IPS-NIHi7 (cell line): ENCODE measurements around the gene CLMN.

ENCODE experiments used
- DNase-seq: peaks from one replicate; pipeline ENCODE4 v3.0.0; 2012; ENCODE audit warnings: mixed read lengths; ENCODE audit errors: extremely low spot score

Gene CLMN

DNA sequence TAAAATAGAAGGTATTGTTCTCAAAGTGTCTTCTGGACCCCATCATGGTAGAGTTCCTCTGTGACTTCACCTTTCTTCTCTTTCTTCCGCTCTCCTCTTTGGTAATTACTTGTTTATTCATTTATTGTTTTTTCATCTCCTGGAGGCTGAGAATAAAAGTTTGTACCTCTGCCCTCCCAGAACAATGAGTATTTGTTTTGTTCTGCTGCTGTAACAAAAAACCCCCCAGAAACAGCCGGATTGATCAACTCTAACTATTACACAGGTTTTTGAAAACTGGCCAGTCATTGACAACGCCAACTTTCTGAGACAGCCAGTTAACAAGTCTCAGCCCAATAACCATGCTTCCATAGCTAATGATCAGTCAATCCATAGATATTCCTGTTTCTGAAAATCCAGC, 154.2 kb downstream of the CLMN start:
- no peak for DNase-seq

DNA sequence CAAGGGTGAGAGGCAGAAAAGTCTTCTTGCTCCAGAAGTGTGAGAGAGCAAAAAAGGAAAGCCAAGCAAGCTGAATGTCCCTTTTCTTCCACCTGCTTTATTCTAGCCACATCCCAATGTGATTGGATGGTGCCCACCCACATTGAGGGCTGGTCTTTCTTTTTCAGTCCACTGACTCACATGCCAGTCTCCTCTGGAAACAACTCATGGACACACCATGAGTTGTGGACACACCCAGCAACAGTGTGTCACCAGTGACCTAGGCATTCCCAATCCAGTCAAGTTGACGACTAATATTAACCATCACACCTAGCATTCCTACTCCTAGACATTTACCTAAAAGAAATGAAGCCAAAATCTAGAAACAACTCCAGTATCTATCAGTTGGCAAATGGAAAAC, 155.2 kb downstream of the CLMN start:
- DNase-seq = no peak

GRCh38 chr14:95163666-95164065, 156.0 kb downstream of the CLMN start:
- no peak for DNase-seq

DNA sequence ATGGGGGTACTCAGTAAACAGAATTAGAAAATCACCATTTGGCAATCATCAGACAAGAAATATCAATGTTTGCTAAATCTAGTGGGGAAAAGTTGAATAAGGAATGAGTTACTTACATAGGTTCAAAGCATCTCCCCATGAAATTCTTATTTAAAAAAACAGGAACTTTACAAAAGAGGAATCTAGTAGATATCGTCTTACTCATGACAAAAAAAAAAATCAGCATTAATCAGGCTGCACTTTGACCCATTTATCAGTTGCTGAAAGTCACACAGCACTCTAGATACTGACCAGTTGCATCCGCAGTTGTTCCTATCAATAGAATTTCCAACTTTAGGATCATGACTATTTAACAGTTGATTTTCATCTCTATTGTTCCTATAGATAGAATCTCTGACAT, 156.6 kb downstream of the CLMN start:
- no peak for DNase-seq

GRCh38 chr14:95162641-95163040, 157.1 kb downstream of the CLMN start:
- DNase-seq = peak; percentile 20

DNA sequence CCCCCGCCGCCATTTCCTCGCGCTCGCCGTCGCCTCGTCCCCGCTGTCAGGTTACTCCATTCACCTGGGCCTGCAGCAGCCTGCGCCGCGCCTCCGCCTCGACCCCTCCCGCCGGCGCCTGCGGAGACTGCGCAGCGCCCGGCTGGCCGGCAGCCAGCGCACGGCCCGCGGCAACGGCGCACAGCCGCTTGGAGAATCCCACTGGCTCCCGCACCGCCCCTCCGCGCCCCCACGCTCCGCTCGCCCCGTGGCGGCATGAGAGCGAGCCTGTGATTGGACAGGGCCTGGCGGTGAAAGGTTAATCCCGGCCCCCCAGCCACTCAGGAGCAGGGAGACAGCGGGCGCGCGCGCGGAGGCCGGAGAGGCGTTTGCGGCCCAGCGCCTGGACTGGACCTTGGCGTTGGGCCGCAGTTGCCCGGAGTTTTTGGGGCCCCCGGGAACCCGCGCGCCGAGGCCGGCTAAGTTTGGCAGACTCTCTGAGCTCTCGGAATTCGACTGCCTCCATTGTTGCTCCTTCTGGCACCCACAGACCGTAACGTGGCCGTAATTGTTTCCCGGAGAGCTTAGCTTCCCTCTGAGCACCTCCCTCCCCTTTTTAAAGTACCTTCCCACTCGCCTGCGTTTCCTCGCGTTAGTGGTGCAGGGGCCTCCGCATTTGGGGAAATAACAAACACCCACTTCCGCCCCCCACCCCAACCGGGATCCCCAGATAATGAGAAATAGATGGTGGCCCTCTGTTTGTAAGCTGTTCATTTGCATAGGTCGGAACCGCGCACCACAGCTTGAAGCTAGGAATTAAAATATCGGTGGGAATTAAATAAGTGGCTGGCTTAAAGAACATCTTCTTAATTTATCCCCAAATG, 162.2 kb downstream of the CLMN start, which contains the start of gene DICER1:
TSS of gene DICER1 (minus strand) at position 203 of the 863 bp plus-strand sequence. CDS start 24,071 bp downstream, outside the sequence.
- DNase-seq = peak; percentile 99

- DNase-seq = peak; percentile 57
Measured at GRCh38 chr14:95157048-95157326, 162.7 kb downstream of the CLMN start.

DNA sequence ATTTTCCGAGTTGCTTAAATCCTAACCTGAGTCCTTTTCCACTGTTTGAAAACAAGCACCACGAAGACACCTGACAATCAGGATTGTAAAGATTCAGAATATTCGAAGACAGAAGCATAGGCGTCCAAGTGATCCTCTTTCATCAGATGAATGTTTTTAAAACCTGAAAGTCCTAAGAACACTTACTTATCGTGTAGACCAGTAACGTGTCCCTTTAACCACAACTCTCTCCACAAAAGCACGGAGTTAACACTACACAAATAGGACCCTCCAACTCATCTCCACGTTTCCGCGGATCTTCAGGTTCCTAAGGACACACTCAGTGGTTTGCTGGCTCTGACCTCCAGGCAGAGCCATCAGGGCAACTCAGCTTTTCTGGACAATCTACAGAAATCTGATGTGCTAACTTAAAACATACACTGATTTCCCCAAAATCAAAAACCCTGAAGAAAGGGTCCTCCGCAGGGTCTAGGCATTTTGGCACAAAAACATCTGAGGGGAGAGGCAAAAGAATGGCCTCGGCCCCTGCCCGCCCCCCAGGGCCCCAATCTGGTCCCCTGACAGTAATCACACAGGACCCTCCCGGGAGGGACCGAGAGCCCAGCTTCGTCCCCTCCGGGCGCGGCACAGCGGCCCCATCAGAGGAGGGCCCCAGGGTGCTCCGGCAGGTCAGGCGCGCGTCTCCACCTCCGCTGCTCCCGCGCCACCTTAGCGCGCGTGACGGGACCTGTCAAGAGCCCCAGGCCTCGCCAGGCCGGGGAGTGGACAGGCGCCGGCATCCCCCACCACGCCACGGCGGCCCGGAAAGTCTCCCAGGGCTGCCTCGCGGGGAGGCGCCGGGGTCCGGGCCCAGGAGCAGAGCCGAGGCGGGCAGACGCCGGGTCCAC, 163.3 kb downstream of the CLMN start:
- DNase-seq = peak; percentile 19

- no peak for DNase-seq
Measured at GRCh38 chr14:95155045-95155444, 164.7 kb downstream of the CLMN start.

DNA sequence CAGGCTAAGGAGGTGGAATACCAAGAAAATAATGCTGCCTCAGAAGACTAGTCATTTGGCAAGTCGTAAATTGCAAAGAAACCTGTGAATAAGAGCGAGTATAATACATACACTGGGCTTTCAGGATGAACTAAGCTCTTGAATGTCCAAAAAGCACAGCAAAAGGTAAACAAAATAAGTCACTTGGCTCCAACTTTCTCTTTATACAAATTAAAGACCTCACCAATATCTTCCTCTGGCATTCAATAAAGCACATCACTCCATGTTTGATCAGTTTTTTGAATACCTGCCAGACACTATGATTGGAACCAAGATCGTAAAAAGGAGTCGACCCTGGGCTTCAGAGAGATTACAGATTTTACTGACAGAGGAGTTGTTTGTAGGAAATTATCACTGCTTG, 165.8 kb downstream of the CLMN start:
- DNase-seq = no peak

DNA sequence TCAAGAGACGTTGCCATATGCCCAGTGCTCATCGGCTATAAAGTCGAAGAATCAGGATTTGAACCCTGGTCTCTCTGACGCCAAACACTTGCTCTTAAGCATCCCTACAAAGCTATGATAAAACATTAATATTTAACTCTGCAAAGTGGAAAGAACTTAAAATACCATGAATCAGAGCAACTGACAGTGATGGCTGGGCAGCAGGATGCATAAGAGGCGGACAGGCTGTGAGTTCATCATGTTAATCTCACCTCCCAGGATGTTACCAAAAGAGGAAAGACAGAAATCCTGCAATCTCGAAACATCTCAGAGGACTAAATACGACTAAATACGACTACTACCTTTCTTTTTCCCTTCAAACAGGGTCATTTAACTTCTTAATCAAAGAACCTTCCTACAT, 168.1 kb downstream of the CLMN start:
- no peak for DNase-seq

DNA sequence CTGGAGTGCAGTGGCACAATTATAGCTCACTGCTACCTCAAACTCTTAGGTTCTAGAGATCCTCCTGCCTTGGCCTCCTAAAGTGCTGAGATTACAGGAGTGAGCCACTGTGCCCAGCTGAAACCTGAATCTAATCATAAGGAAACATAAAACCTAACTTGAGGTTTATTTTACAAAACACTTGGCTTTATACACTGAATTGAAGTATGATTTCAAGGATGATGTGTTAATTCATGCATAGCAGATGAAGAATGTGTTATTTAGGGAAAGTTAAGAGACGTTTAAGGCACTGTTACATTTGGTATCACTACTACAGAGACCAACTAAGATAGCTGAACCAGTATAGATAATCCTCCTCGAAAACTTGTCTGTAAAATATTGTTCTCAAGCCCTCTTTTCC, 168.8 kb downstream of the CLMN start:
- no peak for DNase-seq

- DNase-seq = no peak
Measured at GRCh38 chr14:95149441-95149840, 170.3 kb downstream of the CLMN start.

DNA sequence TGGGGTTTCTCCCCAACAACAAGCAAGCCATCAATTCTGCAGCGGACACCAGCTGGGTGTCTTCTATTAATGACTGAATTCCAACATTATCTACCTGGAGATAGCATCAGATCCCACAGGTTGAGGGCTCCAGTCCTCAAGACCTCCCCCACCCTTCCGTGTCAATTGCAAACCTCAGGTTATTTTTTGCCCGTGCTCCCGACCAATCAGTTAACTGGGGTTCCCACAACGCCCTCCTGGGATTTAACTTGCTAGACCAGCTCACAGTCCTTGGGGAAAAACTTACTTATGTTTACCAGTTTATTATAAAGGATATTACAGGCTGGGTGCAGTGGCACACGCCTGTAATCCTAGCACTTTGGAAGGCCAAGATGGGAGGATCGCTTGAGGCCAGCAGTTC, 172.1 kb downstream of the CLMN start:
- no peak for DNase-seq

GRCh38 chr14:95146079-95146771, 173.5 kb downstream of the CLMN start:
- DNase-seq = no peak

- DNase-seq = no peak
Measured at GRCh38 chr14:95144849-95145248, 174.9 kb downstream of the CLMN start.

DNA sequence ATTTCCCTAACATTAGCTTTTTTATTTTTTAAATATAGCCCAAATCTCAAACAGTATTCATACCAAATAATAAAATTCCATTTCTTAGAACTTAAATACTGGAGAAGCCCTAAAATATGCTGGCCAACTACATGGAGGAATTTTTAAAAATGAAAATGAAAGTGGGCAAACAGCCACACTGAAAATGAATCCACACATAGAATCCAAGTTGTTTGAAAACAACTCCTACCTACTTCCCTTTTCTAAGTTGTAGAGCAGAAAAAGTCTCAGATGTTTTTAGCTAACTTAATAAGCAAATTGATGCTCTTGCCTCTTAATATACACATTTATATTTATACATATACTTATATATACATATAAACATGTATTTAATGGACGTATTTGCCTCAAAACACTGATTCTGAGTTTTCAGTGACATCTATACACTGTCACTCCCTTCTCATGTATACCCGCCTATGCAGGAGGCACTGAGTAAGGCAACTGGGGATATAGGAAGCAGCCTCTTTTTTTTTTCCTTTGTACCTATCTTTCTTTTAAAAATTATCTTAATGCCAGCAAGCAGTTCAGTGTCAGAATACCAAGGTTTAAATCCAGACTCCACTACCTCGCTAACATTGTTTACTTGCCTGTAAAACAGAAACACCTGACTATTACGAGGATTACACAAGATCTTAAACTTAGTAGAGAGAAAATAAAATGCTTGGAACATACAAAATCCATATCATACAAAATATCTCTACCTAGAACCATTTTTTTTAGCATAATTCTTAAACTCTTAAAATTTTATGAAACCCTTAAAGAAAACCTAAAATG, 175.7 kb downstream of the CLMN start:
- DNase-seq = no peak

- DNase-seq = no peak
Measured at GRCh38 chr14:95142208-95142607, 177.5 kb downstream of the CLMN start.

DNA sequence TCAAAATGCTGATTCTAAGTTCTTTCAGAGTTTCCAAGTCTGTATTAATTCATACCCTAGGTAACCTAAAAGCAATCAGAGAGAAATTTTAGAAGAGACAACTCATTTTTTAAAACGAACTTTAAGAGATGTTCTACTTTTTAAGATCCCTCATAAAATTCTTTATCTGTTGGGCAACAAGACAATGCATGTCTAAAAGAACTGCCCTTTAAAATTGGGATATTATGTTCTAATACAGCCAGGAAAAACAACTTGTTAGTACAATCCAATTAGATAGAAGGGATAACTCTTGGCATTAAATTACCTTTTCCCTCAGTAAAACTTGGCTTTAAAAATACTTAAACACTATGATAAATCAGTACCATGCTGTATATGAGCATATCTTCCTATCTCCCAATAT, 178.0 kb downstream of the CLMN start:
- no peak for DNase-seq

DNA sequence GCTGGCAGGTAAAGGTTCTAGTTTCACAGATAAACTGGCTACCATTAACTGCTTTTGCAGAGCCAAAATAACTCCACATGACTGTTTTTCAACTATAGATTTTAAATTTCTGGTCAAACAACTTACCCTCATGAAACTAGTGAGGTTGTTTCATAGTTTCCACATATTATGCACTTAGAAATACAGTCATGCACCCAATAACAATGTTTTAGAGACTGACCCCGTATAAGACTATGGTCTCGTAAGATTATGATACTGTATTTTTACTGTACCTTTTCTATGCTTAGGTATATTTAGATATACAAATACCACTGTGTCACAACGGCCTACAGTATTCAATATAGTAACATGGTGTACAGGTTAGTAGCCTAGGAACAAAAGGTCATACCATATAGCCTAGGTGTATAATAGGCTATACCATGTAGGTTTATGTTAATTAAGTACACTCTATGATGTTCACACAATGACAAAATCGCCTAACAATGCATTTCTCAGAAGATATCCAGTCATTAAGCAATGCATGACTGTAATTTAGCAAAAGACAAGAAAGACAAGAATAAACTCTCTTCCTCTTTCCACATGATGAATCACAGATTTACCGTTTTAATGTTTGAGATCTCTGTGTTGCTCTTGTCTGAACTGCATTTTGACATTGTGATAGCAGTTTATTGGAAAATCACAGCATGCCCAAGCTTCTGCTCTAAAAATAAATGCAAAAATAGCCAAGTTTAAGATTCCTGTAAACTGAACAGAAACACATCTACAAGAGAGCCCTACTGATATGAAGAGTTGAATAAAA, 179.4 kb downstream of the CLMN start:
- no peak for DNase-seq

DNA sequence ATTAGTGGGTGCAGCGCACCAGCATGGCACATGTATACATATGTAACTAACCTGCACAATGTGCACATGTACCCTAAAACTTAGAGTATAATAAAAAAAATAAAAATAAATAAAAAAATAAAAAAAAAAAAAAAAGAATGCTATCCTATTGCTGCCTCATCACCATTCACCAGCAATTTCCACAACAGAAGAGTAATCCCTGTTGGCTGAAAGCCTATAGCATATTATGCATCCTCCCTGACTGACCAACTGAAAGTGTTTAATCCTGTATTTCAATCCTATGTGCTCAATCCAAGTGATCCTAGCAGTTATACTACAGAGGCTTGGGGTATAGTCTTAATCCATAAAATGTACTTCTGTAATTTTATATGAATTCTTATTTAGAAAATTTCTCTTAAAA, 180.8 kb downstream of the CLMN start:
- DNase-seq = no peak
